GM12874 (cell line): Measurements from ENCODE around the gene GMCL1.

Experiments
- TF ChIP-seq, protein P1 (sequence below): IDR thresholded peaks from 2 replicates; pipeline ENCODE4 v1.5.1; 2011; ENCODE audit warnings: low read depth, mild to moderate bottlenecking, control low read depth, low read length, moderate library complexity; ENCODE audit not compliant: insufficient read depth

GMCL1 gene

GRCh38 chr2:69829256-69830044, at the start of gene GMCL1:
Gene GMCL1 (plus strand): TSS chr2:69829660. CDS start chr2:69829893, 233 bp downstream.
- TF ChIP-seq, protein P1, sequence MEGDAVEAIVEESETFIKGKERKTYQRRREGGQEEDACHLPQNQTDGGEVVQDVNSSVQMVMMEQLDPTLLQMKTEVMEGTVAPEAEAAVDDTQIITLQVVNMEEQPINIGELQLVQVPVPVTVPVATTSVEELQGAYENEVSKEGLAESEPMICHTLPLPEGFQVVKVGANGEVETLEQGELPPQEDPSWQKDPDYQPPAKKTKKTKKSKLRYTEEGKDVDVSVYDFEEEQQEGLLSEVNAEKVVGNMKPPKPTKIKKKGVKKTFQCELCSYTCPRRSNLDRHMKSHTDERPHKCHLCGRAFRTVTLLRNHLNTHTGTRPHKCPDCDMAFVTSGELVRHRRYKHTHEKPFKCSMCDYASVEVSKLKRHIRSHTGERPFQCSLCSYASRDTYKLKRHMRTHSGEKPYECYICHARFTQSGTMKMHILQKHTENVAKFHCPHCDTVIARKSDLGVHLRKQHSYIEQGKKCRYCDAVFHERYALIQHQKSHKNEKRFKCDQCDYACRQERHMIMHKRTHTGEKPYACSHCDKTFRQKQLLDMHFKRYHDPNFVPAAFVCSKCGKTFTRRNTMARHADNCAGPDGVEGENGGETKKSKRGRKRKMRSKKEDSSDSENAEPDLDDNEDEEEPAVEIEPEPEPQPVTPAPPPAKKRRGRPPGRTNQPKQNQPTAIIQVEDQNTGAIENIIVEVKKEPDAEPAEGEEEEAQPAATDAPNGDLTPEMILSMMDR: no peak

GRCh38 chr2:69780921-69781320, 48.5 kb upstream of the GMCL1 start:
- TF ChIP-seq, protein P1: no peak

GRCh38 chr2:69781321-69782248, 47.9 kb upstream of the GMCL1 start:
- TF ChIP-seq, protein P1: no peak

- TF ChIP-seq, protein P1: no peak
These were observed 45.2 kb upstream of the GMCL1 start for GRCh38 chr2:69784228-69784627.

DNA sequence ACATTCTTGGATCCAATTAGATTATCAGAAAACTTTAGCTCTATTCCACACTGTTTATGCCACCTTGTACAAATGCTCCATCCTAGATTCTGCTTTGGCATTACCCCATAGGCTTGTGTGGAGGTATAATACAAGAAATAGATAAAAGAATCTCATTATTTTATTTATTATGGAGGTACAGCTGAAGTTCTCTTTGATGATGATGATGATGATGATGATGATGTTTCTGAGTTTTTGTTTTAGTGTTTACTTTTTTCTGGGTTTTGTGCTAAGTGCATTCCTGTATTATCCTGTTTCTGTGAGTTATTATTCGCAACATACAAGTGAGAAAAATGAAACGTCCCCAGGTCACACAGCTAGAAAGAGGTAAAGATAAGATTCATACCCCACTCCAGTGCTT, 44.1 kb upstream of the GMCL1 start:
- TF ChIP-seq, protein P1: no peak

DNA sequence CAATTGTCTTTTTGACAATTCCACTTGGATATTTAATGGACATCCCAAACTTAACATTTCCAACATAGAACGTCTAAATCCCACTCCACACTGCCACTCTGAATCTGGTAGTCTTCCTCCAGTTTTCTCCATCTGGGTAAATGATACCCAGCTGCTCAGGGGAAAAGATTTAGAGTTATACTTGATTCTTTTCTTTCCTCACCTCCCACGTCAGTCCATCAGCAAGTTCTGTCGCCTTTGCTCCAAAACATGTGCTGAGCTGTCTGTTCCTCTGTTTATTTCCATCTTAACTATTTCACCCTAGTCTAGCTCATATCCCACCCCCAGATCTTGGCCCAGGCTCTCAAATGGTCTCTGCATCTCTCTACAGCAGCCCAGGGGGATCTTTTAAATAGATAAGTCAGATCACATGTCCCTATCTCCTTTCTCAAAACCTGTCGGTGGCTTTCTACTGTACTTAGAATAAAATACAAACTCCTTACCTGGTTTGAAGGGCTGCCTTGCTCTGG, 43.4 kb upstream of the GMCL1 start:
- TF ChIP-seq, protein P1: no peak

DNA sequence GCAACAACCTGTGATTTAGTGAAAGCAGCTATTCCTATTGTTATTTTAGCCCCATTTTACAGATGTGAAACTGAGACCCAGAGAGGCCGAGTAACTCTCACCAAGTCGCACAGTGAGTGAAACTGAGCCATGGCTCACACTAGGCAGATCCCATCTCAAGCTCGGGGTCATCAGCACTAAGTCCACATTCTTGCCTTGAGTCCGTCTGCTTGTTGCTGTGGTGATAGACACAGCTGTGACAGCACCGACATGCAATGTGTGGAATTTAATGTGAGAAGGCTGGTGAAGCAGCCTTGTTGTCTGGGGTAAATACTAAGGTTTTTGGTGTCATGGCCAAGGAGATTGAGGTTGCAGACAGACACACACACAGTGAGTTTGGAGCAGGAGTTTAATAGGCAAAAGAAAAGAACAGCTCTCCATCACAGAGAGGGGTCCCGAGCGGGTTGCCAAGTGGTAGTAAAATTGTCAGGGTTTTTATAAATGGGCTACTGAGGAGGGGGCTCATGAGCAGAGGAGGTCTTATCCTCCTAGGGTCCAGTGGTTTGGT, 40.2 kb upstream of the GMCL1 start:
- TF ChIP-seq, protein P1: no peak
